HUDEP-2 (cell line): ENCODE measurements around the gene LY6G6C.

Experiments
- DNase-seq, 76 experiments: peaks; one replicate each; lab custom pipeline; 2025; ENCODE audit not compliant: unreplicated experiment in 76 of 76; lab: John Stamatoyannopoulos, UW

Gene LY6G6C

DNA sequence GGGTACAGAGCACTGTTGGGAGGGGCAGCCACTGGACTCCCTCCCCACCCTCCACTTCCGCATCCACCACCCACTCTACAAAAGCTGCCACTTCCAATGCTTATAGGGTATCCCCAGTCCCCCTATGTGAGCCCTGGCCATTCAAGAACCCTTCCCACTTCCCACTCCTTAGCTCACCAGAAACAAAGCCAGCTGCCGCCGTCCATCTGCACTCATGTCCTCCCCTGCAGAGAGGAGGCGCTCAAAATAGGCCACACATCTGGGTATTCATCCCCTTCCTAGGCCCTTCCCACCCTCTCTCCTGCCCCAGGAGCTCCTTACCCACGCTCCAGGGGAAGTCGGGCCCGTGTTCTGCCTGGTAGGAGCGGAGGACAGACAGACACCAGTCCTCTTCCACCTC lies 34.2 kb downstream of the LY6G6C start:
- no peak for DNase-seq

DNA sequence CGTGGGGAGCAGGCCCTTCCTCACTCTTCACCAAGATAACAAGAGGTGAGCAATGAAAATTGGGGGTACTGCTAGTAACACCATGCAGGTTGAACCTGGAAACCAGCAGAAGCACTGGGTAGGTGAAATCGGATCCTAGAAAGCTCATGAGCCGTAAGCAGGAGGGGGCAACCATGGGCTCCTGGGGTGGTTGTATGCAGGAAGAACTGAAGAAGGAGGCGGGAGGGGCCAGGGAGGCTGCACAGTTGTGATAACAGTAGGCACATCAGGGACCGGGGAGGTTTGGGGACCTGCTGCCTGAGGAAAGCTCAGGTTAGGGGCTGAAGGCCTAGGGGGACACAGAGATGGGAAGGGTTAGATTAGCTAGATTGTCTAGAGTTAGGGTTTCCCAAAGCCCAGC lies 35.1 kb downstream of the LY6G6C start:
- peak in 40 of 76 experiments; percentile 5 to 66 (median 40) for DNase-seq

DNA sequence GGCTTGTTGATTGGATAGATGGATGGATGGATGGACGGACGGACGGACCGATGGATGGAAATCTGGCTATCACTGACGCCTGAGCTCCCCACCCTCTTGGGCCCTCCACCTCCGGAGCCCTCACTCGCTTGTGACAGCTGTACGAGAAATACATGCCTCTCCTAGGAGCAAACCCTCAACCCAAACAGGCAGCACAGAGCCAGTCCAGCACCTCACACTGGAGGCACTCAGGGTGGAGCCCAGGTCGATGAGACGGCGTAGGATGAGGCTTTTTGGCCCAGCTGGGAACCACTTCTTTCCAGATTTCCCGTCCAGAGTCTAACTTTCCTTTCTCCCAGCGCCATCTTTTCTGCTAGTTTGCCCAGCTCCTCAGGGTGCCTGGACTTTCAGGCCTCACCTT lies 38.0 kb downstream of the LY6G6C start:
- no peak for DNase-seq

DNA sequence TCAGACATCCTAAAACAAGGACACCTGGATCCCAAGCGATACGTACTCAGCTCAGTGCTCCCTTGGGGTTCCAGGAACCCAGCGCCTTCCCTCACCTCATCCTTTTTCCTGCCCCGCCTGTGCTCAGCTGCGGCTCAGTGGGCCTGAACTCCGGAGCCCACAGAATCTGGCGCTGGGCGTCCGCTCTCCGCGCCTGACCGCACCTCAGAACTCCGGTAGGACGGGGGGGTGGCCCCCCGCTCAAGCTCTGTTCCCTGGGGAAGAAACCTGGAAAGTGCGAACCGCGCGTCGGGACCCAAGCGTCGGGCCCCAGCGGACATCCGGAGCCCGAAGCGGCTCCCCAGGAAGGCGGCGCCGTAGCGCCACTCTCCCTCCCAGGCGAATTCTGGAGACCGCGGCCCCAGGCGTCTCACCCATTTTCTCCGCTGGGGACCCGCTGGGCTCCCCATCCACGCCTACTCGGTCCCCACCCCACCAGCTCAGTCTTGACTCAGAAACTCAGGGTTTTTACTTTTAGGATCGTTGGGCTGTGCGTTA lies 40.3 kb downstream of the LY6G6C start:
- peak in 20 of 76 experiments; percentile 16 to 45 (median 32) for DNase-seq

DNA sequence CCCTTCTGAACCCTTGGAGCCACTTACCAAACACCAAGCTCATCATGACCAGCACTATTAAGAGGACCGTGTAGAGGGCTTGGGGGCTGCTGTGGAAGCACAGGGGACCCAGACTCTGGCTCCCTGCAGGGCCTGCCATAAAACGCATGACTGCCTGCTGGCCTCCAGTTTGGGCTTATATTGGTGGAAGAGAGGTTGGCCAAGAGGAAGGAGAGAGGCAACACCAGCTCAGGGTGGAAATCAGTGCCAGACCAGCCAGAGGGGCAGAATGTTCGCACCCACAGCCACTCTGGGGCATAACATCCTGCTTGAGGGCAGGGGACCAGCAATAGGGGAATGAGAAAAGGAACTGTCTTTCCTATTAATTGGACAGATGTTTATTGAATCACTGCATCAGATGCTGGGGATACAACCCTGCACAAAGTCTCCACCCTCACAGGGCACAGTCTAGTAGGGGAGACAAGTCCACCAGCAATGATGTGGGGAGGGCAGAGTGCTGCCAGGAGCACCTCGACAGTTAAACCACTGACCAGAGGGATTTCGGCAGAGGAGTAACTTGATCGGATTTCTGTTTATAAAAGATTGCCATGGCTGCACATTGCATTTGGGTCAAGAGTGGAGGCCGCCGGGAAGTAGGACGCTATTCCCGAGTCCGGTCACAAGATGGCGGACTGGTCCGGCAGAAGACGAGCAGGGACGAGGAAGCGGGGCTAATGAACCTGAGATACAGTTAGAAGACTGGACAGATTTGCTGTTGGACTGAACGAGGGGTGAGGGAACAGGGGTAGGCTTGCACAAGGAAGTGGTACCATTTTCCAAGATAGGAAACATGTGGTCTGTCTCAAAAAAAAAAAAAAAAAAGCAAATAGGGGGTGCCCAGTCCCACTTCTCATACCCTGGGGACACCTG lies 41.1 kb downstream of the LY6G6C start, which contains the start of gene LY6G5C:
TSS of gene LY6G5C (minus strand) at position 842 of the 909 bp plus-strand sequence. CDS start at position 148, 694 bp downstream.
- DNase-seq: peak in 70 of 76 experiments; percentile 21 to 86 (median 70)

DNA sequence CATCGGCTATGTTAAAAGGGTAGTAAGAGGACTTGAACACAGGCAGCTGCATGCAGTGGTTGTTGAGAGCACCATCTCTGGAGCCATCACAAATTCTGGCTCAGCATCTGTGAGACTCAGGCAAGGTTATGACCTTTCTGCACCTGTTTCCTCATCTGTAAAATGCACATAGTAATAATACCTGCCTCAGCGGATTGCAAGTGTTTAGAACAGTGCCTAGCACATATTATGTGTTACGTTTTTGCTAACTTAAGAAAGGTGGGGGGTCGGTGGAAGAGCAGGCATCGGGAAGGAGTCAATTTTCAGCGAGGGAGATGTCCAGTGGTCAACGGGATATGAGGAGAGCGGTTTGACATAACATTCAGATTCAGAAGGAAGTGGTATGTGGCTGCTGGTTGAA lies 43.6 kb downstream of the LY6G6C start:
- no peak for DNase-seq

DNA sequence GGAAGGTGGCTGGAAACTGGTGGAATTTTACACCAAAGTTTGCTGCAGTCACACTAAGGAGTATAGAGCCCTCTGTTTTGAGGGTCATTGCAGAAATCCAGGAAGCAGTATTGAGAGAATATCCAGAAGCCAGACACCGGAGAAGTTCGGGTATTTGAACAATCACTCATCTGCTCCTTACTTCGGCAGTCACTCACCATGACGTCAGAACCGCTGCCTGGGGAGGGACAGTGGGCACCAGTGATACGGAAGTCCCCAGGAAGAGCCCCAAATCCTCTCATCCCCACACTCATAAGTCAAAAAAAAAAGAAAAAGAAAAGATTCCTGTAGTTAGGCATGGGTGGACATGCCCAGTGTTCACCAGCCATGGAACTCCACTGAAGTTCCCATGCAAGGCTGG lies 44.6 kb downstream of the LY6G6C start:
- DNase-seq: no peak

DNA sequence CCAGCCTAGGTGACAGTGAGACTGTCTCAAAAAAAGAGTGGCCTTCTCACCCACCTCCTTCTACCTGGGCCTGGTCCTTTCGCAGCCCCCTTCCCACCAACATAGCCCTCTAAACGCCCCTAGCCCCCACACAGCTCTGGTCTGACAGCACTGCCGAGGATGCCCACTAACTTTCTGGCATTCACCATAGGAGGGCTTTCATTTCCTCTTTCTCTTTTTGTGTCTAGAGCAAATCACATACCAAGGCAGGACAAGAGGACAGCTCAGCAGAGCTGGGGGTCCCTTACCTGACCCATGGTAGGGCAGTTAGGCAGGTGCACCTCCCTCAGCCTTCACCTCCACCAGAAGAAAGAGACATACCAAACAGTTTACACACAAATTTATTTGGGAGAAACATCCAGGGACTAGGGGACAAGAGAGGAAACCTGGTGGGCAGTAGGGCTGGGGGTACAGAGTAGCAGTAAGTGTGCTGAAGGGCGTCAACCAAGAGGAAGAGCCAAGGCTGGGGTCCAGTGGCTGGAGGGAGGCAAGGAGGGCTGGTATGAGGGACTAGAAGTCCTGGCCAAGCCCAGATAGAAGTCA lies 45.1 kb downstream of the LY6G6C start:
- DNase-seq: no peak

DNA sequence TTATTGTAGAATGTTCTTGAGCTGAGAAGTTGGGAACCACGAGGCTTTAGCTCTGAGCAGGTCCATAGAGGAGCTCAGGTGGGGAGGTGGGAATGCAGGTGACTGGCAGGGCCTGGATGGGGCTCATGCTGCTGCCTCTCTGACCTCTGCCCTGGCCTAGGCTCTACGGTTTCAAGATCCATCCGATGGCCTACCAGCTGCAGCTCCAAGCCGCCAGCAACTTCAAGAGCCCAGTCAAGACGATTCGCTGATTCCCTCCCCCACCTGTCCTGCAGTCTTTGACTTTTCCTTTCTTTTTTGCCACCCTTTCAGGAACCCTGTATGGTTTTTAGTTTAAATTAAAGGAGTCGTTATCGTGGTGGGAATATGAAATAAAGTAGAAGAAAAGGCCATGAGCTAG lies 51.9 kb downstream of the LY6G6C start, which contains the start of gene LY6G5B:
TSS of gene LY6G5B (plus strand) at position 301 of the 400 bp plus-strand sequence. CDS start 975 bp downstream, outside the sequence.
- no peak for DNase-seq
